SK-N-SH (cell line): ENCODE data around the gene MAP3K3. TPM values are rescaled to one million over a fixed set of nuclear protein-coding genes. Genes with fewer than 3 reads are reported as not detected.
A peak's percentile ranks its signal among the peaks of the same experiment; 100 is the strongest.

ENCODE experiments used
- CTCF ChIA-PET: fragments of 300-600, 350-600 bp; formaldehyde crosslinking; extraction: SDS; loops from one replicate; lab custom pipeline; 2021; lab: Yijun Ruan, JAX
- POLR2A ChIA-PET: fragments of 350-600 bp; sonication (Branson Sonifier 250); formaldehyde crosslinking; extraction: SDS; loops from one replicate; lab custom pipeline; 2020; ENCODE audit warnings: antibody characterized with exemption, inconsistent platforms; lab: Yijun Ruan, JAX
- DNase-seq: peaks from one replicate; pipeline ENCODE4 v3.0.0; 2012
- H2AFZ ChIP-seq: fragments of 200-600 bp; sonication (generic); 2 replicates; pipeline ENCODE4 v1.8.1; 2016; ENCODE audit warnings: antibody characterized with exemption, mild to moderate bottlenecking, low read depth
- H3F3A ChIP-seq: fragments of 200-600 bp; sonication (generic); replicated peaks from 2 replicates; pipeline ENCODE3; 2016; ENCODE audit warnings: antibody characterized with exemption, mild to moderate bottlenecking; ENCODE audit not compliant: insufficient read depth
- H3K27ac ChIP-seq, 2 experiments: fragments of 200-500 bp in 1 of 2; fragments of 200-600 bp in 1 of 2; sonication (Bioruptor generic) in 1 of 2; sonication (generic), shearing (Covaris generic) in 1 of 2; 2 replicates each; pipeline versions ENCODE4 v1.5.1 to v1.6.1; 2014 to 2016; ENCODE audit warnings: low read depth in 2 of 2, inconsistent platforms in 1 of 2, low read length in 1 of 2, mild to moderate bottlenecking in 1 of 2, mixed read lengths in 1 of 2
- H3K27me3 ChIP-seq: fragments of 200-600 bp; sonication (generic), shearing (Covaris generic); 2 replicates; pipeline ENCODE4 v1.6.1; 2016; ENCODE audit warnings: mixed run types; ENCODE audit not compliant: insufficient read depth
- H3K36me3 ChIP-seq, 2 experiments: fragments of 200-500 bp in 1 of 2; fragments of 200-600 bp in 1 of 2; sonication (Bioruptor generic) in 1 of 2; sonication (generic) in 1 of 2; replicated peaks in 1 of 2; 2 replicates each; pipeline versions ENCODE3 to v1.5.1; 2014 to 2016; ENCODE audit warnings: low read length in 1 of 2, mild to moderate bottlenecking in 1 of 2; ENCODE audit not compliant: insufficient read depth in 2 of 2, control insufficient read depth in 1 of 2
- H3K4me1 ChIP-seq, 2 experiments: fragments of 200-500 bp in 1 of 2; fragments of 200-600 bp in 1 of 2; sonication (Bioruptor generic) in 1 of 2; sonication (generic), shearing (Covaris generic) in 1 of 2; 2 replicates each; pipeline versions ENCODE4 v1.5.1 to v1.6.1; 2014 to 2016; ENCODE audit warnings: low read depth in 1 of 2, low read length in 1 of 2, mixed run types in 1 of 2; ENCODE audit not compliant: insufficient read depth in 2 of 2, control insufficient read depth in 1 of 2
- H3K4me2 ChIP-seq: fragments of 200-600 bp; sonication (generic), shearing (Covaris generic); 2 replicates; pipeline ENCODE4 v1.6.1; 2017; ENCODE audit warnings: mixed run types
- H3K4me3 ChIP-seq, 2 experiments: fragments of 200-500 bp in 1 of 2; fragments of 200-600 bp in 1 of 2; sonication (Bioruptor generic) in 1 of 2; sonication (generic), shearing (Covaris generic) in 1 of 2; 2 replicates each; pipeline versions ENCODE4 v1.5.1 to v1.8.1; 2014 to 2016; ENCODE audit warnings: low read depth in 2 of 2, inconsistent platforms in 1 of 2, low read length in 1 of 2, mild to moderate bottlenecking in 1 of 2, mixed read lengths in 1 of 2, moderate library complexity in 1 of 2
- H3K79me2 ChIP-seq: fragments of 200-600 bp; sonication (generic); 2 replicates; pipeline ENCODE4 v1.8.1; 2017; ENCODE audit warnings: mild to moderate bottlenecking; ENCODE audit not compliant: insufficient read depth
- H3K9ac ChIP-seq: fragments of 200-600 bp; sonication (generic); 2 replicates; pipeline ENCODE4 v1.6.1; 2017; ENCODE audit warnings: mixed run types
- H3K9me2 ChIP-seq: fragments of 200-600 bp; sonication (generic); 2 replicates; pipeline ENCODE4 v1.6.1; 2017; ENCODE audit warnings: mixed run types
- H3K9me3 ChIP-seq: fragments of 200-600 bp; sonication (generic); 2 replicates; pipeline ENCODE4 v1.6.1; 2017; ENCODE audit warnings: mixed run types, mild to moderate bottlenecking, moderate library complexity
- H4K20me1 ChIP-seq: fragments of 200-600 bp; sonication (generic); 2 replicates; pipeline ENCODE4 v1.6.1; 2017; ENCODE audit warnings: mild to moderate bottlenecking, mixed run types; ENCODE audit not compliant: insufficient read depth
- CHD2 ChIP-seq: fragments of 150-350 bp; IDR thresholded peaks from 2 replicates; pipeline ENCODE4 v1.6.1; 2018; ENCODE audit warnings: low read length; ENCODE audit not compliant: partially characterized antibody
- CTCF ChIP-seq: fragments of 200-600 bp; sonication (generic); IDR thresholded peaks from 2 replicates; pipeline ENCODE4 v1.6.1; 2017; ENCODE audit warnings: antibody characterized with exemption, mild to moderate bottlenecking, moderate library complexity
- EZH2phosphoT487 ChIP-seq: fragments of 200-600 bp; sonication (generic); IDR thresholded peaks from 2 replicates; pipeline ENCODE4 v1.6.1; 2017; ENCODE audit warnings: low read depth, mixed run types, mild to moderate bottlenecking, antibody characterized with exemption, moderate library complexity, borderline replicate concordance
- FOSL2 ChIP-seq: IDR thresholded peaks from 2 replicates; pipeline ENCODE4 v1.4.0; 2012; ENCODE audit warnings: low read depth, mild to moderate bottlenecking, moderate library complexity, borderline replicate concordance
- JUND ChIP-seq: IDR thresholded peaks from 2 replicates; pipeline ENCODE4 v1.4.0; 2012
- MAX ChIP-seq: IDR thresholded peaks from 2 replicates; pipeline ENCODE4 v1.4.0; 2012; ENCODE audit warnings: low read depth
- MXI1 ChIP-seq: IDR thresholded peaks from 2 replicates; pipeline ENCODE4 v1.6.1; 2012; ENCODE audit warnings: mild to moderate bottlenecking, low read depth, low read length, improper control_type of control experiment
- NFIC ChIP-seq: IDR thresholded peaks from 2 replicates; pipeline ENCODE4 v1.4.0; 2012; ENCODE audit warnings: borderline replicate concordance
- NRF1 ChIP-seq: IDR thresholded peaks from 2 replicates; pipeline ENCODE4 v1.6.1; 2012; ENCODE audit warnings: low read depth, mild to moderate bottlenecking, low read length
- RAD21 ChIP-seq: IDR thresholded peaks from 2 replicates; pipeline ENCODE4 v1.6.1; 2012; ENCODE audit warnings: mild to moderate bottlenecking, low read length
- REST ChIP-seq: IDR thresholded peaks from 2 replicates; pipeline ENCODE4 v1.6.1; 2012; ENCODE audit warnings: mild to moderate bottlenecking, low read depth, low read length, moderate library complexity
- RXRA ChIP-seq: IDR thresholded peaks from 2 replicates; pipeline ENCODE4 v1.4.0; 2012; ENCODE audit warnings: low read depth, mild to moderate bottlenecking, borderline replicate concordance
- SMC3 ChIP-seq: IDR thresholded peaks from 2 replicates; pipeline ENCODE4 v1.6.1; 2012; ENCODE audit warnings: low read depth, low read length, improper control_type of control experiment
- TAF1 ChIP-seq: IDR thresholded peaks from 2 replicates; pipeline ENCODE4 v1.6.1; 2012; ENCODE audit warnings: low read depth, mild to moderate bottlenecking, low read length, moderate library complexity, borderline replicate concordance
- TCF12 ChIP-seq: IDR thresholded peaks from 2 replicates; pipeline ENCODE4 v1.4.0; 2012
- TEAD4 ChIP-seq: IDR thresholded peaks from 2 replicates; pipeline ENCODE4 v1.4.0; 2012; ENCODE audit warnings: mild to moderate bottlenecking, borderline replicate concordance; ENCODE audit not compliant: insufficient read depth
- USF1 ChIP-seq: IDR thresholded peaks from 2 replicates; pipeline ENCODE4 v1.4.0; 2012; ENCODE audit warnings: low read depth, borderline replicate concordance
- USF2 ChIP-seq: fragments of 150-350 bp; IDR thresholded peaks from 2 replicates; pipeline ENCODE4 v1.6.1; 2017; ENCODE audit warnings: antibody characterized with exemption, low read length, low read depth, borderline replicate concordance
- YY1 ChIP-seq: IDR thresholded peaks from 2 replicates; pipeline ENCODE4 v1.4.0; 2012; ENCODE audit warnings: low read depth, mild to moderate bottlenecking
- WGBS: methylation state at CpG from one replicate; pipeline ENCODE4 v1.1.6; 2017; ENCODE audit warnings: low lambda C conversion rate; 5-methylcytosine and 5-hydroxymethylcytosine counted together
- polyA plus RNA-seq, 3 experiments: library from polyadenylated mRNA; depleted of rRNA; stranded (reverse); fragments of >200 nt; gene quantifications; 2 replicates each; pipeline ENCODE4 v1.2.3, GENCODE V29; 2012

Gene MAP3K3
- polyA plus RNA-seq, 1 of the 3 experiments (the other 2 are of a cell fraction) = 25.3 TPM

- ChIA-PET POLR2A (interaction anchor here (1.4 to 1.7 kb wide), 2 partner anchors 12 to 38 kb away, joined by 4 to 6 read pairs; no protein-coding TSS in a partner anchor), CTCF (interaction anchor here (0.8 to 2.3 kb wide), 9 partner anchors 14 to 289 kb away, joined by 3 to 6 read pairs (median 3); no protein-coding TSS in a partner anchor)
- no peak overlapping the region for H2AFZ ChIP-seq
- no peaks in the 10 kb centered on the region for H3K27me3 ChIP-seq
- no peak for TF ChIP-seq REST
- 0 out of 2 replicates have a peak, but pooled peaks have one; percentile 29 for TF ChIP-seq MAX
- no peaks in the 10 kb centered on the region for H3K9me3 ChIP-seq
- H3K4me3 ChIP-seq = no peak overlapping the region
- H4K20me1 ChIP-seq = no peaks in the 10 kb centered on the region
- no peak overlapping the region for H3K27ac ChIP-seq
- H3K36me3 ChIP-seq = peaks cover 30 to 36% of the 10 kb centered on the region in 2 experiments
- H3K4me1 ChIP-seq = no peaks in the 10 kb centered on the region
- DNase-seq = no peak
- 84% methylated on average over 10 of the region's 10 CpGs for WGBS
- no peaks in the 10 kb centered on the region for H3K79me2 ChIP-seq
- H3K4me2 ChIP-seq = no peak overlapping the region
- H3K9ac ChIP-seq = no peak overlapping the region
- H3K9me2 ChIP-seq = no peaks in the 10 kb centered on the region
- H3F3A ChIP-seq = no peaks in the 10 kb centered on the region
Measured at GRCh38 chr17:63714550-63715277, 92.5 kb downstream of the MAP3K3 start.

GRCh38 chr17:63716426-63716825, 94.2 kb downstream of the MAP3K3 start:
- H3K4me2 ChIP-seq = no peak overlapping the region
- H3K9me3 ChIP-seq = no peaks in the 10 kb centered on the region
- no peaks in the 10 kb centered on the region for H3K4me1 ChIP-seq
- ChIA-PET CTCF (interaction anchor here (1.0 to 1.7 kb wide), 3 partner anchors 10 to 291 kb away, joined by 4 to 8 read pairs (median 4); no protein-coding TSS in a partner anchor), POLR2A (no interaction called here)
- no peaks in the 10 kb centered on the region for H3K9me2 ChIP-seq
- DNase-seq = no peak
- H3F3A ChIP-seq = no peaks in the 10 kb centered on the region
- H3K9ac ChIP-seq = no peak overlapping the region
- H3K27me3 ChIP-seq = no peaks in the 10 kb centered on the region
- WGBS = 98% methylated on average over 3 of the region's 3 CpGs
- H2AFZ ChIP-seq = no peak overlapping the region
- no peaks in the 10 kb centered on the region for H3K79me2 ChIP-seq
- no peak overlapping the region for H3K4me3 ChIP-seq
- H4K20me1 ChIP-seq = no peaks in the 10 kb centered on the region
- no peak overlapping the region for H3K27ac ChIP-seq
- peaks cover 20 to 32% of the 10 kb centered on the region in 2 experiments for H3K36me3 ChIP-seq
- TF ChIP-seq TCF12 = no peak
- TF ChIP-seq YY1 = no peak
- no peak for TF ChIP-seq TEAD4
- TF ChIP-seq EZH2phosphoT487 = no peak
- TF ChIP-seq JUND = no peak
- TF ChIP-seq FOSL2 = no peak
- no peak for TF ChIP-seq RAD21
- TF ChIP-seq SMC3 = no peak
- no peak for TF ChIP-seq USF1
- no peak for TF ChIP-seq CTCF
- no peak for TF ChIP-seq RXRA
- TF ChIP-seq TAF1 = no peak
- no peak for TF ChIP-seq USF2
- TF ChIP-seq MAX = no peak
- no peak for TF ChIP-seq NRF1
- no peak for TF ChIP-seq CHD2
- no peak for TF ChIP-seq MXI1
- no peak for TF ChIP-seq NFIC
